GM18951 (cell line): Measurements from ENCODE around the gene IL1A.

ENCODE experiments used
- POLR2A ChIP-seq: IDR thresholded peaks from 4 replicates; pipeline ENCODE4 v1.6.1; 2011; ENCODE audit warnings: mild to moderate bottlenecking; ENCODE audit not compliant: insufficient read length, insufficient read depth; ENCODE audit errors: extremely low read depth
- in situ Hi-C: fragments of 300-500 bp; cut with MboI; formaldehyde crosslinking; loops from one replicate; pipeline ENCODE4 v1.12.0; 2022; ENCODE audit warnings: low sequenced_read_pairs, mixed read lengths, inconsistent platforms; ENCODE audit not compliant: unreplicated experiment

Gene IL1A

GRCh38 chr2:112754564-112754963 is 29.7 kb downstream of the IL1A start:
- no peak for TF ChIP-seq POLR2A
- in situ Hi-C loops, result loop anchor here (5.0 to 10.0 kb wide), 2 partner anchors 123 to 200 kb away; no protein-coding TSS in a partner anchor

GRCh38 chr2:112752667-112753066 is 31.6 kb downstream of the IL1A start:
- in situ Hi-C loops, result loop anchor here (5.0 to 10.0 kb wide), 2 partner anchors 125 to 202 kb away; no protein-coding TSS in a partner anchor
- TF ChIP-seq POLR2A, result no peak

GRCh38 chr2:112751451-112752197 is 32.7 kb downstream of the IL1A start:
- in situ Hi-C loops, result loop anchor here (5.0 to 10.0 kb wide), 2 partner anchors 126 to 203 kb away; no protein-coding TSS in a partner anchor
- no peak for TF ChIP-seq POLR2A

GRCh38 chr2:112750560-112750843 is 33.8 kb downstream of the IL1A start:
- in situ Hi-C loops, result loop anchor here (5.0 to 10.0 kb wide), 2 partner anchors 127 to 204 kb away; no protein-coding TSS in a partner anchor
- no peak for TF ChIP-seq POLR2A

GRCh38 chr2:112749755-112750559 is 34.3 kb downstream of the IL1A start:
- in situ Hi-C loops, result loop anchor here (5.0 to 10.0 kb wide), 2 partner anchors 127 to 205 kb away; no protein-coding TSS in a partner anchor
- TF ChIP-seq POLR2A, result no peak

- TF ChIP-seq POLR2A, result no peak
- in situ Hi-C loops, result no loop called here
Measured at GRCh38 chr2:112740527-112740926, 43.8 kb downstream of the IL1A start.

GRCh38 chr2:112737542-112738232 is 46.6 kb downstream of the IL1A start:
- in situ Hi-C loops, result no loop called here
- TF ChIP-seq POLR2A, result no peak

GRCh38 chr2:112733871-112734270 is 50.4 kb downstream of the IL1A start:
- no peak for TF ChIP-seq POLR2A
- in situ Hi-C loops, result loop anchor here (5.0 kb wide), 1 partner anchor 132 kb away; no protein-coding TSS in a partner anchor

- TF ChIP-seq POLR2A, result no peak
- in situ Hi-C loops, result loop anchor here (5.0 kb wide), 1 partner anchor 131 kb away; no protein-coding TSS in a partner anchor
Measured at GRCh38 chr2:112733456-112733855, 50.8 kb downstream of the IL1A start.

GRCh38 chr2:112731479-112731878 is 52.8 kb downstream of the IL1A start:
- TF ChIP-seq POLR2A, result no peak
- in situ Hi-C loops, result loop anchor here (5.0 kb wide), 1 partner anchor 129 kb away; no protein-coding TSS in a partner anchor

GRCh38 chr2:112730791-112731190 is 53.5 kb downstream of the IL1A start:
- in situ Hi-C loops, result loop anchor here (5.0 kb wide), 1 partner anchor 128 kb away; no protein-coding TSS in a partner anchor
- no peak for TF ChIP-seq POLR2A

GRCh38 chr2:112730216-112730615 is 54.1 kb downstream of the IL1A start:
- TF ChIP-seq POLR2A, result no peak
- in situ Hi-C loops, result loop anchor here (5.0 kb wide), 1 partner anchor 128 kb away; no protein-coding TSS in a partner anchor

GRCh38 chr2:112728378-112729175 is 55.7 kb downstream of the IL1A start:
- TF ChIP-seq POLR2A, result no peak
- in situ Hi-C loops, result no loop called here

GRCh38 chr2:112728029-112728362 is 56.3 kb downstream of the IL1A start:
- in situ Hi-C loops, result no loop called here
- no peak for TF ChIP-seq POLR2A
